ENCODE results near the gene LANCL2. TPM values are rescaled to one million over a fixed set of nuclear protein-coding genes. Genes with fewer than 3 reads are reported as not detected.

Gene LANCL2
- total and polyA plus RNA-seq, 12 donors: 3.1 to 11.1 (median 8.6) TPM

DNA sequence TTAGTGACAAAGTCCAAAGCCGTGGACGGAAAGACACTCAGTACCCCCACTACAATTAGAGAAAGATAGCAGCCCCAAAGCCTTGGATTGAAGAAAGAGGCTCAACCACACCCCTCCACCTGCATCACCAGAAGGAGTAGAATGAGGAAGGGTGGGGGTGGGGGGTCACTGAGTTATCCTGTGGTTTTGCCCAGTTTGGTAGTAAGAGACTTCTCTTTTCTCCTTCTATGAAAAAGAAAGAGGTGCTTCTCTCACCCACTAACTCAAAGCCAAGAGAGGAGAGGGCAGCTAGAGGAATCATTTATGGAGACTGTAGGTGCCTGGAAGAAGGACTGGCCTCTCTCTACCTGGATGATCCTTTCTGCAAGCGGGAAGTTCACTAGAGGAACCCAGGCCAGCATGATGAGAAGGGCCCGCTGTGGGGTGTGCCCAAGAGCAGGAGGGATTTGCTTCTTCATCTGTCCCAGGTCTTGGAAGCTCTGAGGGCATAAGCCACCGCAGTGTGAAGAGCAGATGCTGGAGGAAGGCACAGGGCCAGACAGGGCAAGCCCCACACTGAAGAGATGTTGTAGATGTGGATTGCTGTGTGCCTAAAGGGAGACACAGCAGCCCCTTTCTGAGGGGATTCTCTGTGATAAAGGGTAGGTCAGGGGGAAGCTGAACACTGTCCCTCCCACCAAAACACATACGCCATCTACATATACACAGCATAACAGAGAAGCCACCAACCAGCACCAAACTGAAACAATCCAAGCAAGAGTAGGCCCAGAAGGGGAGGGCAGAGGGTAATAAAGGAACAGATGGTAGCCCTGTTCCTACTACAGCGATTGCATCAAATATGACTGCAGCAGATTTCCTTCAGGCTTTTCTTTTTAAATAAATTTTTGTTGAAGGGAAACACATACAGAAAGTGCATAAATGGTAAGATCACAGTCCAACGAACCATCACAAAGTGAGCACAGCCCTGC lies 25.8 kb upstream of the LANCL2 start:
- no peak for DNase-seq
- H3K4me3 ChIP-seq: no peak overlapping the region
- TF ChIP-seq, protein P1, sequence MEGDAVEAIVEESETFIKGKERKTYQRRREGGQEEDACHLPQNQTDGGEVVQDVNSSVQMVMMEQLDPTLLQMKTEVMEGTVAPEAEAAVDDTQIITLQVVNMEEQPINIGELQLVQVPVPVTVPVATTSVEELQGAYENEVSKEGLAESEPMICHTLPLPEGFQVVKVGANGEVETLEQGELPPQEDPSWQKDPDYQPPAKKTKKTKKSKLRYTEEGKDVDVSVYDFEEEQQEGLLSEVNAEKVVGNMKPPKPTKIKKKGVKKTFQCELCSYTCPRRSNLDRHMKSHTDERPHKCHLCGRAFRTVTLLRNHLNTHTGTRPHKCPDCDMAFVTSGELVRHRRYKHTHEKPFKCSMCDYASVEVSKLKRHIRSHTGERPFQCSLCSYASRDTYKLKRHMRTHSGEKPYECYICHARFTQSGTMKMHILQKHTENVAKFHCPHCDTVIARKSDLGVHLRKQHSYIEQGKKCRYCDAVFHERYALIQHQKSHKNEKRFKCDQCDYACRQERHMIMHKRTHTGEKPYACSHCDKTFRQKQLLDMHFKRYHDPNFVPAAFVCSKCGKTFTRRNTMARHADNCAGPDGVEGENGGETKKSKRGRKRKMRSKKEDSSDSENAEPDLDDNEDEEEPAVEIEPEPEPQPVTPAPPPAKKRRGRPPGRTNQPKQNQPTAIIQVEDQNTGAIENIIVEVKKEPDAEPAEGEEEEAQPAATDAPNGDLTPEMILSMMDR (IDR thresholded peaks at IDR 0.05): no peak
- H3K36me3 ChIP-seq: no peaks in the 10 kb centered on the region
- H3K4me1 ChIP-seq: no peaks in the 10 kb centered on the region
- peaks cover 0 to 5% (median 0%) of the 10 kb centered on the region in 11 donors for H3K9me3 ChIP-seq
- peaks cover 0 to 9% (median 2%) of the 10 kb centered on the region in 7 donors for H3K27me3 ChIP-seq
- WGBS, 2 donors: 84 to 87% methylated on average over 8 of the region's 8 CpGs
- H3K27ac ChIP-seq: no peak overlapping the region
- ATAC-seq: no peak
- intact Hi-C loops (cut with DNase I): no loop called here

DNA sequence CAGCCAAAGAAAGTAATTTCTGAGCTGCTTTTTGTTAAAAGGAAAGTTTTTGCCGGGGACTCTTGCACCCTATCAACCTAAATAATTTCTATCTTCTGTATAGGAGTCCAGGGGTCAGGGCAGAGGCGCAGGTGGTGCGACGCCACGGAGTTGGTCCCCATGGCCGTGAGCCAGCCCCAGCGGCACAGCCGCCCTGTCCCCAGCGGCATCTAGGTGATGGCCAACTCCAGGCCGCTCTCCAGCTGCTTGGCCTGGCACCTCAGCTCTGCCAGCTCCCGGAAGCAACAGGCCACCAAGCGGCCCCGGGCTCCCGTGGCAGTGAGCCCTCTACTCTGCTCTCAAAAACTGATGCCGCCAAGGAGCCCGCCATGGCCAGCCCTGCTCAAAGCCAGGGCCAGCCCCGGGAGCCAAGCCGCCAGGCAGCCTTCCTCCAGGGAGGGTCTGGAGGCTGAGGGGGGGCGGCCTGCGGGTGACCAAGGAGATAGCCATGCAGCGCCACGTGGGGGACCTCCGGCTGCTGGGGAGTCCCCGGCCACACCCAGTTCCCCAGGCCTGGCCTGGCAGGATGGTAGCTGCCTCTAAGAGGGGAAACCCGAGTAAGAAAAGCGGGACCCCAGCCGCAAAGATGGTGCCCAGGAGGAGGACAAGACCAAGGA lies 22.8 kb upstream of the LANCL2 start:
- no peak for DNase-seq
- WGBS, 2 donors: 93 to 94% methylated on average over 27 of the region's 27 CpGs
- H3K36me3 ChIP-seq: no peaks in the 10 kb centered on the region
- no peak for ATAC-seq
- H3K27me3 ChIP-seq: peaks cover 0 to 21% (median 14%) of the 10 kb centered on the region in 7 donors
- no peaks in the 10 kb centered on the region for H3K4me1 ChIP-seq
- H3K27ac ChIP-seq: no peak overlapping the region
- intact Hi-C loops (cut with DNase I): no loop called here
- peaks cover 0 to 5% (median 0%) of the 10 kb centered on the region in 11 donors for H3K9me3 ChIP-seq
- no peak overlapping the region for H3K4me3 ChIP-seq
- TF ChIP-seq, protein P1 (IDR thresholded peaks at IDR 0.05): no peak

DNA sequence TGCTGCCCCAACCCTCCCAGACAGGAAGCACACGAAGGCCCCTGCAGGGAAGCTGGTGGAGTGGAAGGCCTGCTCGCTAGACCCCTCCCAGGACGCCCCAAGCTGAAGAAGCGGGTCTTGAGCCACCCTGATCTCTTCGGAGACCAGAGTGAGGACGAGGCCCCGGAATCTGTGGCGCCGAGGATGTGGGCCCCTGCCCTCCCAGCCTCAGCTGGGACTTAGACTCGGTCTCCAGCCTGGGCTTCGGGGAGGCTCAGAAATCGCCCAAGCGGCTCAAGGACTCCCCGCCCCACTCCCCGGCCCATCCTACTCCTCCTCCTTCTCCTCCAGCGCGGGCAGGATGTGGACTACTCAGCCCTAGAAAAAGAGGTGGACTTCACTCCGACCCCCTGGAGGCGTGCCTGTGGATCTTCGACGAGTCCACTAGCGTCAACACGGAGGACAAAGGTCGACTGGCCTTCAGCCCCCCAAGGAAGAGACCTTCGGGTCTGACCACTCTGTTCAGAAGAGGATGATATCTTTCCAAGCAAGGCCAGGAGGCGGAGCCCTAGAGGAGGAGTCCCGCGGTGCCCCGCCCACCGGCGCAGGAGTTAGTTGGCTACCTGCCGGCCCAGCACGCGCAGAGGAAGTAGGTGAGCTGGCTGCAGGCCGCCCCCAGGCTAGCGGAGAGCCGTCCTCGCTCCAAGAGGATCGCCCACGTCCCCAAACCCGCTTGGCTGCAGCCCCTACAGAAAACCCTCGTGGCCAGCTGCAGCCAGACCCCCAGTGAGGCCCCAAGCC lies 21.9 kb upstream of the LANCL2 start:
- ATAC-seq: no peak
- TF ChIP-seq, protein P1 (IDR thresholded peaks at IDR 0.05): no peak
- no peaks in the 10 kb centered on the region for H3K4me1 ChIP-seq
- H3K27me3 ChIP-seq: peaks cover 0 to 21% (median 14%) of the 10 kb centered on the region in 7 donors
- H3K36me3 ChIP-seq: no peaks in the 10 kb centered on the region
- no peak overlapping the region for H3K4me3 ChIP-seq
- 91 to 92% methylated on average over 42 of the region's 42 CpGs for WGBS, 2 donors
- H3K27ac ChIP-seq: no peak overlapping the region
- intact Hi-C loops (cut with DNase I): no loop called here
- H3K9me3 ChIP-seq: peaks cover 0 to 5% (median 0%) of the 10 kb centered on the region in 11 donors
- DNase-seq: no peak
